NCI-H1105 (cell line): ENCODE data around the gene TCTN1.
"Not testable (repeated sequence)": the region's sequence is repeated elsewhere in the genome, so short reads cannot be mapped to it uniquely, and the experiment has no call there.

Experiments
- DNase-seq: peaks from one replicate; lab custom pipeline; 2025; lab: John Stamatoyannopoulos, UW

The TCTN1 gene

GRCh38 chr12:110639336-110640141 is 25.6 kb downstream of the TCTN1 start:
- no peak for DNase-seq

- no peak for DNase-seq
Measured at GRCh38 chr12:110640275-110641025, 26.5 kb downstream of the TCTN1 start.

GRCh38 chr12:110641521-110641920 is 27.6 kb downstream of the TCTN1 start:
- DNase-seq: no peak

- no peak for DNase-seq
Measured at GRCh38 chr12:110647631-110648040, 33.7 kb downstream of the TCTN1 start.

- DNase-seq: no peak
Measured at GRCh38 chr12:110649341-110649847, 35.5 kb downstream of the TCTN1 start.

GRCh38 chr12:110654238-110654637 is 40.3 kb downstream of the TCTN1 start:
- DNase-seq: not testable (repeated sequence)

GRCh38 chr12:110656071-110656655 is 42.2 kb downstream of the TCTN1 start:
- no peak for DNase-seq

GRCh38 chr12:110657747-110658146 is 43.8 kb downstream of the TCTN1 start:
- no peak for DNase-seq

- no peak for DNase-seq
Measured at GRCh38 chr12:110658242-110658641, 44.3 kb downstream of the TCTN1 start.

- DNase-seq: no peak
Measured at GRCh38 chr12:110658878-110659277, 44.9 kb downstream of the TCTN1 start.

GRCh38 chr12:110661337-110661972 is 47.5 kb downstream of the TCTN1 start:
- no peak for DNase-seq

GRCh38 chr12:110666892-110667291 is 53.0 kb downstream of the TCTN1 start:
- DNase-seq: no peak

- no peak for DNase-seq
Measured at GRCh38 chr12:110667671-110668070, 53.7 kb downstream of the TCTN1 start.

- no peak for DNase-seq
Measured at GRCh38 chr12:110668480-110669192, 54.7 kb downstream of the TCTN1 start.

- no peak for DNase-seq
Measured at GRCh38 chr12:110669193-110669502, 55.2 kb downstream of the TCTN1 start.

- DNase-seq: no peak
Measured at GRCh38 chr12:110670161-110670701, 56.3 kb downstream of the TCTN1 start.

GRCh38 chr12:110676171-110676570 is 62.2 kb downstream of the TCTN1 start:
- DNase-seq: no peak

GRCh38 chr12:110677206-110677911 is 63.4 kb downstream of the TCTN1 start:
- DNase-seq: no peak

GRCh38 chr12:110677982-110678381 is 64.1 kb downstream of the TCTN1 start:
- DNase-seq: no peak

- DNase-seq: no peak
Measured at GRCh38 chr12:110679201-110679600, 65.3 kb downstream of the TCTN1 start.

- no peak for DNase-seq
Measured at GRCh38 chr12:110680032-110680431, 66.1 kb downstream of the TCTN1 start.
